Raji (cell line): ENCODE measurements around the gene THAP8.
A peak's percentile ranks its signal among the peaks of the same experiment; 100 is the strongest.

Source experiments
- POLR2A ChIP-seq: IDR thresholded peaks from 2 replicates; pipeline ENCODE4 v1.6.1; 2011; ENCODE audit warnings: low read depth, low read length, control low read depth; ENCODE audit not compliant: insufficient read depth

The THAP8 gene

DNA sequence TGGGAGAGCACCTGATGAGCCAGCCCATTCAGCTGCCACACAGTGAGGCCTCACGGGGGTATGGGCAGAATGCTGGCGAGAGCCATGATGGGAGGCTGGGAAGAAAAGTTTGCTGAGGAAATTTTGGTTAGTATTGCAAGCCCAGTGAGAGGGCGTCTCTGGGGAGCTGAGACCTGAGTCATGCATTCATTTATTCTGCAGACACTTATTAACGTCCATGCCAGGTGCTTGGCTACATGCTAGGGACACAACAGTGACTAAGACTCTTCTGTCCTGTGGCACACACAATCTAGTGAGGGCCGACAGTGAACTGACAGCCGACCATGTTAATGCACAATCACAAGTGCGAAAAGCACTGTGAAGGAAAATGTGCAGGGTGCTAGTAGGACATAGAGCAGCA, 27.8 kb upstream of the THAP8 start:
- no peak for TF ChIP-seq POLR2A

- no peak for TF ChIP-seq POLR2A
Observed at GRCh38 chr19:36081385-36081784, 27.3 kb upstream of the THAP8 start.

DNA sequence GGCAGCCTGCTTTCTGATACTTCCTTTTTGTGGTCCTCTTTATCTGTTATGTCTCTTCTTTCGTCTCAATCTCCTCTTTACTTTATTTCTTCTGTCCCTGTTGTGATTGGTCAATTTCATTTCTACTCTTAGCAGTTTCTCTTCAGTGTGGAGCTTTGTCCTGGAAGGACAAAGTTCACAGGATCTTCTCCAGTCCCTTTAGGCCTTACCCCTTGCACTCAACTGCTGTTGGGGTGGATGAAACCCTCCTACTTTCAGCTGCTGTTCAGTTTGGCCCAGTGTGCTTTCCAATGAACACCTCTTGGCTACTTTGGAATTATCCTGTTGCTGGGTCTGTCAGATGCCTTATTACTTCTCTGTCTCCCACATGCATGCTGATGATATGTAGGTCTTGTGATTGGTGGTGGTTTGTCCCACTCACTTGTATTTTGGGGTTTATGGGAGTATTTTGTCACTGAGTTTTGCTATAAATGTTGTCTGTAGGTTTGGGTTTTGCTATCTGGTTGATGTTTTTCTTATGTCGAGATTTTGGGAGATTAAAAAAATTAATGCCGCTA, 25.4 kb upstream of the THAP8 start:
- TF ChIP-seq POLR2A = no peak

DNA sequence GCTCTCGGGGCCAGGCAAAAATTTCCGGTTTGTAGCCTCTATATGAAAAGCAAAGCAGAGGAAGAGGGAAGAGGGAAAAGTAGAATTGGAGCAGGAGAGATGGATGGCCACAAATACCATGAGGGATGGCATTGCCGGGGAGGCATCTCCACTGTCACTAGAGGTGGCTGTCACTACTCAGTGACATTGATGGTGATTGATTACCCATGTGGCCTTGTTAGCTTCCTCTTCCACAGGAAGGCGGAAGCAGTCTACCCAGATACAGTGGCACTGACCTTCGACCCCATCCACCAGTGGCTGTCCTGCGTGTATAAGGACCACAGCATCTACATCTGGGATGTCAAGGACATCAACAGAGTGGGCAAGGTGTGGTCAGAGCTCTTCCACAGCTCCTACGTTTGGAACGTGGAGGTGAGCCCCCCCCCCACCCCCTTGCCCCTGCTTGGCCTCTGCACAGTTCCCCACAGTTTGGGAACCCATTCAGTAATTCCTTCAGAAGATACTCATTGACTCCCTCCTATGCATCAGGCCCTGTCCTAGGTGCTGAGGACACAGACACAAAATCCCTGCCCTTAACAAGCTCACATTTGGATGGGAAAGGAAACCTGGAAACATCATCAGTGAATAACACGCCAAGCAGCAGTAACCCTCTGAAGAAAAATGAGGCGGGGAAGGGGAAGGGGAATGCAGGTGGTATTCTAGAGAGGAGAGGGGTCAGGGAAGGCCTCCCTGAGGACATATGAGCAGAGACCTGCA, 19.2 kb upstream of the THAP8 start:
- TF ChIP-seq POLR2A = no peak

DNA sequence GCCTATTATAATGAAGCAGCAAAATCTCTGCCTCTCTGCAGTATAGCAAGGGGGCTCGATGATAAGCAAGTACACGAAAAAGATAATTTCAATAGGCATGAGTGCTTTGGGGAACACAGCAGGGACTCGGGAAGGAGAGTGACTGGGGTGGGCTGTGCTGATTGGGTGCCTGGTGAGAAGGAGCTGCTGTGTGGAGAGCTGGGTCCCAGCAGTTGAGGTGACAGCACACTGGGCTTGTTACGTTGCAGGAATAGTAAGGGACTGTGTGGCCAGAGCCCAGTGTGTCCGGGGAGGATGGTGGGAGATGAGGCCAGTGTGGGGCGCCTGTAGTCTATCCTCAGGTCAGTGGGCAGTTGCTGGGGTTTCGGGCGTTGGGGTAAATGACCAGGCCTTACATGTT, 18.0 kb upstream of the THAP8 start:
- no peak for TF ChIP-seq POLR2A

DNA sequence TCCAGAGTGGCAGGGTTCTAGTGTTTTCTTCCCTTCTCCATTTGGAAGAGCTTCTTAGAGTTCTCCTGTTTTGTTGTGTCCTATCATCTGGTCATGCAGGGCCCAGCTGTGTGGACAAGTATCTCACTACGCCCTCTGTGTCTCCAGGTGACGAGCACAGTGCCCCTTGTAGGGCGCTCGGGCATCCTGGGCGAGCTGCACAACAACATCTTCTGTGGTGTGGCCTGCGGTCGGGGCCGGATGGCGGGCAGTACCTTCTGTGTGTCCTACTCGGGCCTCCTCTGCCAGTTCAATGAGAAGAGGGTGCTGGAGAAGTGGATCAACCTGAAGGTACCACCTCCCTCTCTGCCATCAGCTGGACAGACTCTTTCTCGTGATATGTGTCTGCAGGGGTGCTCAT, 13.6 kb upstream of the THAP8 start:
- no peak for TF ChIP-seq POLR2A

- TF ChIP-seq POLR2A = no peak
Observed at GRCh38 chr19:36064826-36065225, 10.7 kb upstream of the THAP8 start.

DNA sequence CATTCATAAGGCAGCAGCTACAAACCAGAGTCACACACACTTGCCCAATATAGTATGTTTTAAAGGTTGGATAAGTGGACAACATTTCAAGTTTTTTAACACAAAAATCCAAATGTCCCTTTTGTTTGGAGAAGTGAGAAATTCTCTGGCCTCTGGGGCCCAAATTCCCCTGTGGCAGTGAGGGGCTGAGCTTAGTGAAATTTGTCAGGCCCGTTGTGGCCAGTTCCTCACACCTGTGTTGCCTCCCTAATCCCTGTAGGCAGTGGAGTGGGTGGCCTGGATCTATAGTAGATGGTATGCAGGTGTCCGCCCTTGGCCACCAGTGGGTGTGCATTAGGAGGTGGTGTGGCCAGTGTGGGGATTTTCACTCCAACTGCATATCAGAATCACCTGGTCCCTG, 7.3 kb upstream of the THAP8 start:
- no peak for TF ChIP-seq POLR2A

DNA sequence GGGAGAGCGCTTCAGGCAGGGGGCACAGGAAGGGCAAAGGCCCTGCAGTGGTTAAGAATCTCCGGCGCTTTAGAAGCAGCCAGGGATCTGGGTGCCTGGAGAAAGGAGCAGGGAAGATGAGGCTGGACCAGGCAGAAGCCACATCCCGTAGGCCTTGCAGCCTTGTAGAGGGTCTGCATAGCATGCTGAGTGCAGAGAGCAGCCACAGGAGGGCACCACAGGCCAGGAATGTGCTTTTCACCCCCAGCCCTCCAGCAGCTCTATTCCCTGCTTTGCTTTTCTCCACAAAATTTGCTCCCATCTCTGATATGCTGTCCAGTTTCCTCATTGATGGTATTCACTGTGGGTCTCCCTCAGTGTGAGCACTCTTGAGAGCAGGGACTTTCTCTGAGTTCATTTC, 6.3 kb upstream of the THAP8 start:
- no peak for TF ChIP-seq POLR2A

GRCh38 chr19:36059180-36059910, 5.3 kb upstream of the THAP8 start:
- TF ChIP-seq POLR2A = no peak

DNA sequence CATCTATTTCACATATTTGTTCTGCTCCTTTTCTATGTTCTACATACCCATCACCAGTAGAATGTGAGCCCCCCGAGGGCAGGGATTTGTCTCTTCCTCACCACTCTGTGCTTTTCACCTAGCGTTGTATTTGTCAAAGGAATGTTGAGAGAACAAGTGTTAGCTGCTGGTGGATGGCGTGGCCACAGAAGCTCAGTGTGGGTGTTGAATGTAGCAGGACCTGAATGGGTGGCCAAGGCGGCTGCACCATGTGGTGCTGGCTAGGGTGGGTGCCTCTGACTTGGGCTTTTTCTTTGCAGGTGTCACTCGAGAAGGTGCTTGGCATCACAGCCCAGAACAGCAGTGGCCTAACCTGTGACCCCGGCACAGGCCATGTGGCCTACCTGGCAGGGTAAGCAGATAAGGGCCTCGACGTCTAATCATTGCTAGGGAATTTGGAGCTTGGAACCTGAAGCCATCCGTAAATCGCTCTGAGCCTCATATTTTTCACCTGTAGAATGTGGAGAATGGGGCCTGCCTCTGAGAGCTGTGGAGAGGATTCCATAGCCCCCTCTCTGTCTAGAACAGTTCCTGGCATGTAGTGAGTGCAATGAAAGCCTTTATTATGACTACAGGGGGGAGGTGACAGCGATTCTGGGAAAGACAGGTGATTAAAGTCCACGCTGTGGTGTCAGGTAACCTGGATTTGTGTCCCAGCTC, 4.5 kb upstream of the THAP8 start:
- no peak for TF ChIP-seq POLR2A

- peak; percentile 72 for TF ChIP-seq POLR2A
Observed at GRCh38 chr19:36054733-36055686, 925 bp upstream of the THAP8 start, which contains the start of gene WDR62. TSS of gene WDR62 (plus strand) at chr19:36054897. CDS start at chr19:36054972, 75 bp downstream.

GRCh38 chr19:36051637-36052036, 2.4 kb downstream of the THAP8 start:
- TF ChIP-seq POLR2A = no peak

- TF ChIP-seq POLR2A = no peak
Observed at GRCh38 chr19:36051236-36051635, 2.8 kb downstream of the THAP8 start.
